Lung (tissue), 16 donors: ENCODE data around the gene CRYGN. TPM values are rescaled to one million over a fixed set of nuclear protein-coding genes. Genes with fewer than 3 reads are reported as not detected.

Experiments
- ATAC-seq: fragments of 200-7000 bp; cut with Tn5 transposase; one replicate; pipeline ENCODE4 v1.9.1; 2020; ENCODE audit warnings: moderate number of reproducible peaks; ENCODE audit not compliant: insufficient read depth, low FRiP score
- DNase-seq, 3 donors: peaks; one replicate each; pipeline ENCODE4 v3.0.0-alpha.2; 2013 to 2017
- H3K27ac ChIP-seq, 2 donors: one replicate each; pipeline ENCODE4 v1.5.1; 2013; ENCODE audit warnings: mild to moderate bottlenecking in 2 of 2, moderate library complexity in 2 of 2, control low read depth in 1 of 2, inconsistent platforms in 1 of 2, low read depth in 1 of 2, low read length in 1 of 2
- H3K27me3 ChIP-seq, 3 donors: one replicate each; pipeline ENCODE4 v1.5.1; 2013; ENCODE audit warnings: low read length in 2 of 3; ENCODE audit not compliant: control insufficient read depth in 3 of 3, insufficient read depth in 3 of 3
- H3K36me3 ChIP-seq, 4 donors: one replicate each; pipeline ENCODE4 v1.5.1; 2013; ENCODE audit warnings: low read length in 4 of 4, mild to moderate bottlenecking in 1 of 4, moderate library complexity in 1 of 4; ENCODE audit not compliant: control insufficient read depth in 4 of 4, insufficient read depth in 4 of 4
- H3K4me1 ChIP-seq, 5 donors: one replicate each; pipeline ENCODE4 v1.5.1; 2013; ENCODE audit warnings: low read length in 5 of 5, mild to moderate bottlenecking in 2 of 5, moderate library complexity in 1 of 5; ENCODE audit not compliant: control insufficient read depth in 5 of 5, insufficient read depth in 5 of 5
- H3K4me3 ChIP-seq: one replicate; pipeline ENCODE4 v1.5.1; 2013; ENCODE audit warnings: mild to moderate bottlenecking, control low read depth, moderate library complexity
- H3K9ac ChIP-seq, 2 donors: one replicate each; pipeline ENCODE4 v1.5.1; 2013; ENCODE audit warnings: low read length in 2 of 2, control low read depth in 1 of 2; ENCODE audit not compliant: insufficient read depth in 1 of 2
- H3K9me3 ChIP-seq, 4 donors: one replicate each; pipeline ENCODE4 v1.5.1; 2013; ENCODE audit warnings: low read length in 3 of 4, mild to moderate bottlenecking in 1 of 4, moderate library complexity in 1 of 4; ENCODE audit not compliant: control insufficient read depth in 4 of 4, insufficient read depth in 3 of 4
- CTCF ChIP-seq: IDR thresholded peaks from 2 replicates; pipeline ENCODE4 v1.5.1; 2012; ENCODE audit warnings: mild to moderate bottlenecking; ENCODE audit errors: control extremely low read depth, extremely low read depth
- WGBS, 2 donors: extraction: QIAGEN DNeasy Blood & Tissue Kit; methylation state at CpG; one replicate each; pipeline ENCODE4 v1.1.7; 2013; 5-methylcytosine and 5-hydroxymethylcytosine counted together
- long read RNA-seq, 5 donors: transcript quantifications; one replicate each; lab custom pipeline, GENCODE V29; 2026
- polyA plus RNA-seq, 2 donors: library from polyadenylated mRNA; stranded (reverse); fragments of 200-250 nt; gene quantifications; one replicate each; pipeline ENCODE4 v1.2.1, GENCODE V29; 2013
- total RNA-seq, 2 donors: library from RNA; depleted of rRNA in 1 of 2; stranded (reverse); fragments of >200 nt in 1 of 2; gene quantifications; one replicate each; pipeline ENCODE4 v1.2.1, GENCODE V29; 2014 to 2021
- donor health status: control.
- donor health status: control.
- donor health status: Bipolar disorder and iron deficiency.
- donor health status: healthy.
- donor health status: DM: yes; HTN: yes; CAD: no.

CRYGN gene
- total RNA-seq (under 1 TPM; 0.28 to 0.34 TPM), polyA plus RNA-seq (under 1 TPM in 1 of 2 donors, not detected in 1; 0.07 TPM)
- long read RNA-seq, donor 1: 0 reads
- long read RNA-seq, donor 2: 0 reads
- long read RNA-seq, donor 3: 0 reads
- long read RNA-seq, donor 4: 0 reads
- long read RNA-seq, donor 5: 0 reads

- H3K4me3 ChIP-seq: no peak within 1 kb of the TSS
- ATAC-seq: no peak
- peaks cover 0 to 8% (median 7%) of the 10 kb centered on the region in 5 donors for H3K4me1 ChIP-seq
- peak; percentile 21 to 32 (median 30) for DNase-seq
- peaks cover 0 to 7% (median 0%) of the 10 kb centered on the region in 3 donors for H3K27me3 ChIP-seq
- no peaks in the 10 kb centered on the region for H3K9me3 ChIP-seq
- no peak within 1 kb of the TSS for H3K27ac ChIP-seq
- no peaks in the 10 kb centered on the region for H3K36me3 ChIP-seq
- WGBS, 2 donors: 19 to 21% methylated on average over 46 to 51 of the region's 51 CpGs
- TF ChIP-seq CTCF: no peak
- peak within 1 kb of the TSS in 1 of 2 donors; percentile 1 for H3K9ac ChIP-seq
Observed at GRCh38 chr7:151439855-151440798, at the start of gene CRYGN. Gene CRYGN, minus strand, starts transcription at chr7:151440141. Its CDS starts 224 bp downstream, at chr7:151439917.

GRCh38 chr7:151489498-151489897, 49.6 kb upstream of the CRYGN start:
- H3K4me3 ChIP-seq: no peak overlapping the region
- H3K27ac ChIP-seq: no peak overlapping the region
- no peak for ATAC-seq
- no peaks in the 10 kb centered on the region for H3K27me3 ChIP-seq
- no peak for TF ChIP-seq CTCF
- H3K36me3 ChIP-seq: peaks cover 8 to 36% (median 11%) of the 10 kb centered on the region in 4 donors
- H3K9me3 ChIP-seq: no peaks in the 10 kb centered on the region
- no peak overlapping the region for H3K9ac ChIP-seq
- peaks cover 0 to 35% (median 3%) of the 10 kb centered on the region in 5 donors for H3K4me1 ChIP-seq
- WGBS, 2 donors: 66 to 88% methylated on average over 2 of the region's 2 CpGs
- no peak for DNase-seq

GRCh38 chr7:151488096-151488495, 48.2 kb upstream of the CRYGN start:
- no peak overlapping the region for H3K4me3 ChIP-seq
- DNase-seq (no peak), ATAC-seq (no peak)
- no peak for TF ChIP-seq CTCF
- H3K27me3 ChIP-seq: no peaks in the 10 kb centered on the region
- H3K27ac ChIP-seq: no peak overlapping the region
- no peaks in the 10 kb centered on the region for H3K9me3 ChIP-seq
- H3K36me3 ChIP-seq: peaks cover 14 to 43% (median 20%) of the 10 kb centered on the region in 4 donors
- peaks cover 0 to 39% (median 0%) of the 10 kb centered on the region in 5 donors for H3K4me1 ChIP-seq
- no peak overlapping the region for H3K9ac ChIP-seq
